COR-L47 (cell line): Measurements from ENCODE around the gene RBBP9.
"Not testable (repeated sequence)": the region's sequence is repeated elsewhere in the genome, so short reads cannot be mapped to it uniquely, and the experiment has no call there.

ENCODE experiments used
- DNase-seq: peaks from one replicate; lab custom pipeline; 2025; lab: John Stamatoyannopoulos, UW

The RBBP9 gene

DNA sequence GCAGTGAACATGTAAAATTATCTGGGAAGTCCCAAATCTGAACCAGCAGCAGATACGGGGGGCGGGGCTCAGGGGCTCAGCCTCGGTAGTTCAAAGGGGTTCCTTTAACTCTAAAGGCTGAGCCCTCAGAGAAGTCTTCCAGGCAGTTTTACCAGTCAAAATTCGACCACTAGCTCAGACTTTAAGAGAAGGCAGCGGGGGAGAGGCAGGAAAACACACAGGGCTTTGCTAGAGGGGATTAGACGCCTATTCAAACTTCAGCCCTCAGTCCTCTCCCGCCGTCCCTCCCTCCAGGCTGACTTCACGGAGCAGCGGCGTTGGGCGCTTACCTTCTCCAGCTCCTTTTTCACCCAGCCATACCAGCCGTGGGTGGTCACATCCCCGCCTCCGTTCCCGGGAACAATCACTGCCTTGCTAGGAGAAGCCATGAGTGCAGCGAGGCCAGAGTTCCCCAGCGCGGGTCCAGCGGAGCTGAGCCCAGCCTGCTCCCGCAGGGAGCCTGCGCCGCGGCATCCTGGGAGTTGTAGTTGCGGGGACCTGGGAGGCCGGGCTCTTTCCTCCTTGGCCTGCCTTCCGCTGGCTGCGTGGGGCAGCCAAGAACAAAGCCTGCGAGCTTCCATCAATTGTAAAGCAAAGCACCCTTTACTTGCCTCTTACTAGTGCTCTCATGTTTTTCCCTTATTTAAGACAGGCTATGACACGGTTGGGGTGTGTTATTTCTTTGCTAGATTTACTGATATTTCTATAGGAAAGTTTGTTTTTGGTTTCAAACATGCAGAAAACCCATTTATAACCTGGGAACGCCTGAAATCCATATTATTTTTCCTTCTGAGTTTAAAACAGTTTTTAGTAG lies at the start of gene RBBP9:
Gene RBBP9 (minus strand): TSS at position 486 of the 853 bp plus-strand sequence. CDS start 58 bp downstream, at position 428.
- peak; percentile 79 for DNase-seq

DNA sequence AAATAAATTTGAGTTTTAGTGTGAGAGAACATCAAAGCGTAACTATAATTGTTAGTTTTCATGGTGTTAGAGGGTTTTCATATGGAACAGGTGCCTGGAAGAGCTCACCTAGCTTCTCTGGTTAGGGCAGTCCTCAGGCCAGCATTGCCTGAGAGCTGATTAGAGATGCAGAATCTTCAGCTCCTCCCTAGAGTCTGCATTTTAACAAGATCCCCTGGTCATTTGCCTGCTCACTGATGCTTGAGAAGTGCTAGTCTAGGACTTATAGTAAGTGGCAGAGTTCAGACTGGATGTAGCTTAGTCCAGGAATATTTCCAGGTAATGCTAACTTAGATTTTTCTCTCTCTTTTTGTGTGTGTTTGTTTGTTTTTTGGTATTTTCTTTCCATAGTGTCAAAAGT lies 48.5 kb upstream of the RBBP9 start:
- DNase-seq = no peak

DNA sequence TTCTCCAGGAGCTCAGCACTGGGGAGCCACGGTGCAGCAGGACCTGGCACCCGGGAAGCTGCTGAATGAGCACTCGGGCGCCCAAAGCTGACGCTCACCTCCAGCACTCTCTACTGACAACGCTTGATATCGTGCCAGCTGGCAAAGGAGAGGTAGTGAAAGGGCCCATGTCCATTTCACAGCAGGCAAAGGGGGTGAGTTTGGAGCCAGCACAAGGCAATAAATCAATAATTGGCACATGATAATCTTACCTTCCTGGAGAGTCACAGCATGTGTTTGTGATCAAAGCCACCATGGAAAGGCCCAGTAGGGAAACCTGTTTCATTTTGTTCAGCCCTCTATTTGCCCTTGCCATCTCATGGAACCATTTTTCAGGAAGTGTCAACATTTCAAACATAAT lies 46.9 kb upstream of the RBBP9 start:
- peak; percentile 98 for DNase-seq

DNA sequence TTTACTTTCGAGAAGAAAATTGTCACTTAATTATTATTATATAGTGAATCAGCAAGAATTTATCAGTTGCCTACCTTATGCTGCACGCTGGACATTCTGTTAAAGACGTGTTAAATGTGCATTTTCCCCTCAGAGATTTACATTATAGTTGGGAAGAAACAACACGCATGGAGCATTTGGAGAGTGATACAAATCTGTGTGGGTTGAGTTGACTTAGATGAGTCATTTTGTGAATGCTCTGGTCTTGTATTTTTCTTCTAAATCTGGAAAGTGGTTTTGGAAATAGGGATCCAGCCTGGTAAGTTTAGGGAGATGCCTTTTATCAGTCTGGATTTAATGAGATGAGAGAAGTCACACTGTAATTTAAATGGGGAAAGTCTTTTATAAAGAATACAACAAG lies 46.2 kb upstream of the RBBP9 start:
- DNase-seq = no peak

GRCh38 chr20:18541741-18542140 lies 44.7 kb upstream of the RBBP9 start:
- no peak for DNase-seq

GRCh38 chr20:18537651-18538050 lies 40.6 kb upstream of the RBBP9 start:
- DNase-seq = no peak

DNA sequence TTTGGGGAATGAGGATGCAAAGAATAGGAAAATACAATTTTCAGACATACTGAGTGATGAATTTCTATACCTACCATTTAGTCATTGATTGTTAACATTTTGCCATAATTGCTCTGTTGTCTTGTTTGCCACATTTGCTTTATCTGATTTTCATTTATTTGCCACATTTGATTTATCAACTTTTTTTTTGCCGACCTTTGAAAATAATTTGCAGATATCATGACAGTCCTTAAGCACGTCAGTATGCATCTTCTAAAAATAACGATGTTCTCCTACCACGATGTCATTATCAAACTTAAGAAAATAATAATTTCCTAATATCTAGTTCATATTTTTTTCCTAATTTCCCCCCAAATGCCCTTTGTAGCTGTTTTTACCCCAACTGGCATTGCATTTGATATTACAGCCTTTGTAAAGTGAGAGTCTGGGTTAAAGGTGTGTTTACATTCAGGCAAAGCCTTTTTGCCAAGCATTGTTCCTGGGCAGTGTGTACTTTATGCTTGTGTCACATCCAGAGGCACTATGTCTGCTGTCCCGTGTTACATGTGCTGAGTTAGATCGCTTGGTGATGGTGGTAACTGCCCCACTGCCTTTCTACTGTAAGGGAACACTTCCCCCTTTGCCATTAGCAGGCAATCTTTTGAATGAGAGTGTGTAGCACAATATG lies 37.1 kb upstream of the RBBP9 start:
- no peak for DNase-seq

DNA sequence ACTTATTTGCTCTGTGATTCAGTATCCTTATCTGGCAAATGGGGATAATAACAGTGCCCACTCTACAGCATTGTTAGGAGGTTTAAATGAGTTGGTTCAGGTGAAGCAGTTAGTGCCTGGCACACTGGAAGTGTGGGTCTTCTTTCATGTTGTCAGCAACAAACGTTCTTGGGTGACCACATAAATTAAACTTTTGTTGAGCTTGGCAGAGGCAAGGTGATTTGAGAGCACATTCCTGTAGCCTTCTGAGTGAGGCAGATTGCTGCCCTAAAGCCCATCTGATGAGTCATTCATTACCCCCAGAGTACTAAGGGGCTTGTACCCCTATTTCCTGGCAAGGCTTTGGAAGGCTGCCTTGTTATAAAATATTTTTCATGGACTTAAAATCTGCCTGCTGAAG lies 36.5 kb upstream of the RBBP9 start:
- DNase-seq = no peak

DNA sequence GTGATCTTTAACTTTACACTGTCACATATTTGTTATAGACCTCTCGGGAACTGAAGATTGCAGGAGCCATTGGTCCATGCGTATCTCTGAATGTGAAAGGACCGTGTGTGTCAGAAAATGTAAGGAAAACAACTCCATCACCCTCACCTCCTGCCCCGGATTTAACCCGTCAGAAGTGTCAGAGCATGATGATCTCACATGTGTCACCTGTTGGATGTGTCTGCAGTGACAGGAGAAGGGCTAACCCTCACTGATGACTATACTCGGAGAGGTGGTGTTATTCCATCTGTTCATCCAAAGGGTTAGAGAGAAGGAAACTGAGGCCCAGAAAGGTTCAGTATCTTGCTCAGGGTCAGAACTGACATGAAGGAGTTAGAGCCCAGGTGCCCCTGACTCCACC lies 35.6 kb upstream of the RBBP9 start:
- DNase-seq = no peak

GRCh38 chr20:18529041-18529440 lies 32.0 kb upstream of the RBBP9 start:
- DNase-seq = no peak

GRCh38 chr20:18527836-18528235 lies 30.8 kb upstream of the RBBP9 start:
- DNase-seq = no peak

GRCh38 chr20:18527339-18527738 lies 30.3 kb upstream of the RBBP9 start:
- DNase-seq = no peak

GRCh38 chr20:18526761-18527160 lies 29.7 kb upstream of the RBBP9 start:
- DNase-seq = not testable (repeated sequence)

DNA sequence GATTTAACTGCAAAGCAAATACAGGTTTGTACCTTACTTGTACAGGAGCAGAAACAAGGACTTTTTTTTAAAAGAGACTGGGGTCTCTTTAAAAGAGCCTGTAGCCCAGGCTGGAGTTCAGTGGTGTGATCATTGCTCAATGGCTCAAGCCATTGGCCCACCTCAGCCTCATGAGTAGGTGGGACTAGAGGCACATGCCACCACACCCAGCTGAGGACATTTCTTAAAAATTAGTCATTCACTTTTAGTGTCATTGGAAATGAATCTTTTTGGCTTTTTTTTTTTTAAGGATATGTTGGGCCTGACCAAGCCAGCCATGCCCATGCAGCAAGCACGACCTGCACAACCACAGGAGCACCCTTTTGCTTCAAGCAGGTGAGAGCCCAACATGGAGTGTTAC lies 27.6 kb upstream of the RBBP9 start:
- no peak for DNase-seq

- DNase-seq = no peak
Measured at GRCh38 chr20:18523066-18523465, 26.0 kb upstream of the RBBP9 start.

GRCh38 chr20:18522066-18522465 lies 25.0 kb upstream of the RBBP9 start:
- DNase-seq = not testable (repeated sequence)

DNA sequence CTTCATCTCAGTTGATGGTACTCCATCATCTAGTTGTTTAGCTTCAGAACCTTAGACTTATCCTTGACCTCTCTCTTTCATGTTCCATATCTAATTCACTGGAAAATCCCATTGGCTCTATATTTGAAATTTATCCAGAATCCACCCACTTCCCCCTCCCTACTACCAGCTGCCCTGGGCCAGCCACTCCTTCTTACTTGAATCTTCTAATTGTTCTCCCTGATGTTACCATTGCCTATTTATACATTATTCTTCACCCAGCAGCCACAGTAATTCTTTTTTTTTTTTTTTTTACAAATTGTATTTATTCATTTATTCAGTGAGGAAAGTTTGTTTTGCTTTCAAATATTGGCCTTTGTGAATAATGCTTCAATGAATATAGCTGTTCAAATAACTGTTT lies 18.9 kb upstream of the RBBP9 start:
- DNase-seq = no peak

DNA sequence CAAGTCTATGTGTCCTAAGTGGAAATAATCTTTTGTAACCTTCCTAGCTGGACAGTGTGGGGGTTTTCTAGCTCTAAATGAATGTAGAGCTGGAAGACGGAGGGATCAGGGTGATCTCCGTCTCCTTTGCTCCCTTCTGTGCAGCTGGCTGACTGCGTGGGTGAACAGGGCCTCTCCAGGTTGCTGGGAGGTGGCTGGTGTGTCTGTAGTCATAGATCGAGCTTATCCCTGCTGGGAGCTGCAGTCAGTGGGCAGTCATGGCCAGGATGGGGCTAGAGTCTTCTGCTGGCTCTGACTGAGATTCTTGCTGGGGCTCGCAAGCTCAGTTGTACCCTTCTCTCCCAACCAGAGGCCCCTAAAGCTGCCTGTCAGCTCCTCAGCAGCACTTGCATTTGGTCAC lies 17.1 kb upstream of the RBBP9 start:
- DNase-seq = no peak

DNA sequence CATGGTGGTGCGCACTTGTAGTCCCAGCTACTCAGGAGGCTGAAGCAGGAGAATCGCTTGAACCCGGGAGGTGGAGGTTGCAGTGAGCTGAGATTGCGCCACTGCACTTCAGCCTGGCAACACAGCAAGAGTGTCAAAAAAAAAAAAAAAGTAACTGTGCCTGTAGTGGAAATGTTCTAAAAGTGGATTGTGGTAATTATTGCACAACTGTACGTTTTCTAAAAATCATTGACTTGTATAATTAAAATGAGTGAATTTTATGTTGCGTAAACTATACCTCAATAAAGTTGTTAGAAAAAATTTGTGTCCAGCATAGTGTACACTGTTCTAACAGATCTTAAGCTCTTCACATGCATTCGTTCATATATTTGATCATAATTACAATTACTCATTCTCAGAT lies 16.2 kb upstream of the RBBP9 start:
- DNase-seq = no peak

DNA sequence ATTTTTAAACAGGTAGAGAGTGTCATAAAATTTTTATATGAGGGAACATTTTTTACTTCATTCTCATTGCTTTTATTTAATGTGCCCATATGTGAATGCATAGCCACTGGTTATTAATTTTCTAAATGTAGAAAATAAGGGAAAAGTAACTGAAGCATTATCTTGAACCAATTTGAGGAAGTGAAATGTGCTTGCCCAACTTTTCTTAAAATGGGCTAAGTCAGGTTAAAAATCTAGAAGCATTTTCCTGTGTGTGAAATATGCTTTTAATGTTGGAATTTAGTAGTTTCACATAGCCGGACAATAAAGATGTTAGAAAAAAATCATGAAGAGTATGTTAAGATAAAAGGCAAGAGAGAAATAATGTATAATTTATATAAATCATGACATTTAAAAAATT lies 14.5 kb upstream of the RBBP9 start:
- no peak for DNase-seq

GRCh38 chr20:18507218-18508191 lies 10.5 kb upstream of the RBBP9 start, which contains the start of gene SEC23B:
Gene SEC23B (plus strand): TSS chr20:18507940. CDS start chr20:18510836, 2,896 bp downstream.
- DNase-seq = peak; percentile 96

GRCh38 chr20:18506744-18507143 lies 9.7 kb upstream of the RBBP9 start:
- DNase-seq = no peak
